Measurements from ENCODE around the gene THSD7A. TPM values are rescaled to one million over a fixed set of nuclear protein-coding genes. Genes with fewer than 3 reads are reported as not detected.

Gene THSD7A
- total and polyA plus RNA-seq, 2 of the 4 experiments (the other 2 are of a cell fraction), result 0.02 to 0.18 TPM

DNA sequence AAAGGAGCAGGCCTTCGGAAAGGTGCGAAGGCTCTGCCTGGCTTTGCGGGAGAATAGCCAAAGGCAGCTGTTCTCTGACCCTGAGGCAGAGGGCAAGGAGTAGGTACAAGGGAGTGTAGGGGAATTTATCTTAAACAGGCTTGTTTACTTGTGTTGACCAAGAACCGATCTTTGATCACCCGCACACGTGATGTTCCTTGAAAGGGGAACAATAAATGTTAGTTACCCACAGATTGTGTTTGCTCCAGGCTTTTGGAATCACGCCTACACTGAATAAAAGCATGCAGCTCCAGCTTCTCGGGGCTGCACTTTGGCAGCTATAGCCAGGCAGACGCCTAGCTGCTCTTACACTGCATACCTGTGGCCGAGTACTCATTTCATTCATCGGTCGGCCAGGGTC is 437.6 kb downstream of the THSD7A start:
- H3K4me2 ChIP-seq (ENCODE audit: low read depth, low read length), result no peak overlapping the region
- H3K56ac ChIP-seq (ENCODE audit: extremely low read depth, insufficient read depth, low read length), result no peak overlapping the region
- H3K18ac ChIP-seq (ENCODE audit: low read depth, low read length), result no peak overlapping the region
- H4K8ac ChIP-seq (ENCODE audit: low read depth in 2 of 2, low read length in 2 of 2), result no peak overlapping the region
- peaks cover 2% of the 10 kb centered on the region; the same call in 1 of the 2 replicates for H3K9me3 ChIP-seq (ENCODE audit: control insufficient read depth, insufficient read depth, low read length)
- ChIA-PET POLR2A (ENCODE audit: unreplicated experiment) (no interaction called here), CTCF (no interaction called here)
- H2BK120ac ChIP-seq (ENCODE audit: low read depth, low read length), result no peak overlapping the region
- H3K4me3 ChIP-seq (ENCODE audit: insufficient read depth, low read depth, low read length), result no peak overlapping the region
- no peaks in the 10 kb centered on the region for H3K9me1 ChIP-seq (ENCODE audit: insufficient read depth, low read length)
- H3K27ac ChIP-seq (ENCODE audit: insufficient read depth, low read length), result no peak overlapping the region
- no peaks in the 10 kb centered on the region for H4K20me1 ChIP-seq (ENCODE audit: insufficient read depth, low read length)
- no peaks in the 10 kb centered on the region for H3K4me1 ChIP-seq (ENCODE audit: control insufficient read depth, insufficient read depth, low read length)
- intact Hi-C loops (cut with micrococcal nuclease), result no loop called here
- no peak for ATAC-seq (ENCODE audit: low read depth)
- DNase-seq, result no peak
- H2BK20ac ChIP-seq (ENCODE audit: low read depth, low read length), result no peak overlapping the region
- H2BK15ac ChIP-seq (ENCODE audit: low read depth, low read length), result no peak overlapping the region
- H3K36me3 ChIP-seq (ENCODE audit: control insufficient read depth, insufficient read depth, low read length), result no peaks in the 10 kb centered on the region
- H4K5ac ChIP-seq (ENCODE audit: low read depth, low read length), result no peak overlapping the region
- H4K91ac ChIP-seq (ENCODE audit: insufficient read depth, low read depth, low read length), result no peak overlapping the region
- no peak overlapping the region for H3K9ac ChIP-seq (ENCODE audit: low read depth, low read length)
- no peak overlapping the region for H3K23ac ChIP-seq (ENCODE audit: low read depth, low read length)
- H3K4ac ChIP-seq (ENCODE audit: low read depth, low read length), result no peak overlapping the region
- no peak overlapping the region for H2AK5ac ChIP-seq (ENCODE audit: low read depth, low read length)
- no peak overlapping the region for H2AFZ ChIP-seq (replicated peaks; ENCODE audit: low read length, poor library complexity)
- H3K14ac ChIP-seq (replicated peaks; ENCODE audit: low read depth, low read length), result no peak overlapping the region
- BruUV-seq (replicated peaks), result no TSS peak
- WGBS, 2 experiments (ENCODE audit: extremely low coverage in 2 of 2, insufficient read length in 1 of 2), result 66% methylated on average over 8 of the region's 12 CpGs; no CpG with 5 or more reads in 1 of the 2 experiments
- no peaks in the 10 kb centered on the region for H3K79me1 ChIP-seq (ENCODE audit: low read depth in 1 of 2, low read length in 2 of 2)
- no peaks in the 10 kb centered on the region for H3K27me3 ChIP-seq (ENCODE audit: control insufficient read depth, insufficient read depth, low read length)
- TF ChIP-seq MAZ (IDR thresholded peaks at IDR 0.05; ENCODE audit: borderline replicate concordance, low read depth, low read length) (no peak), BHLHE40 (IDR thresholded peaks at IDR 0.05; ENCODE audit: low read depth, low read length) (no peak), CEBPB (IDR thresholded peaks at IDR 0.05; ENCODE audit: low read depth, low read length) (no peak), POLR2A (IDR thresholded peaks at IDR 0.05; ENCODE audit: low read depth, low read length) (no peak), RCOR1 (IDR thresholded peaks at IDR 0.05; ENCODE audit: insufficient replicate concordance, low read length) (no peak), RAD21 (IDR thresholded peaks at IDR 0.05; ENCODE audit: low read length) (no peak), CHD1 (IDR thresholded peaks at IDR 0.05; ENCODE audit: low read depth, low read length) (no peak), NFE2L2 (IDR thresholded peaks at IDR 0.05; ENCODE audit: low read depth, low read length) (no peak), FOS (IDR thresholded peaks at IDR 0.05; ENCODE audit: low read depth, low read length) (no peak), MXI1 (IDR thresholded peaks at IDR 0.05; ENCODE audit: borderline replicate concordance, low read depth, low read length) (no peak)
- TF ChIP-seq, protein P1, sequence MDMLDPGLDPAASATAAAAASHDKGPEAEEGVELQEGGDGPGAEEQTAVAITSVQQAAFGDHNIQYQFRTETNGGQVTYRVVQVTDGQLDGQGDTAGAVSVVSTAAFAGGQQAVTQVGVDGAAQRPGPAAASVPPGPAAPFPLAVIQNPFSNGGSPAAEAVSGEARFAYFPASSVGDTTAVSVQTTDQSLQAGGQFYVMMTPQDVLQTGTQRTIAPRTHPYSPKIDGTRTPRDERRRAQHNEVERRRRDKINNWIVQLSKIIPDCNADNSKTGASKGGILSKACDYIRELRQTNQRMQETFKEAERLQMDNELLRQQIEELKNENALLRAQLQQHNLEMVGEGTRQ (IDR thresholded peaks at IDR 0.05; ENCODE audit: low read depth, low read length), result no peak
- dilution Hi-C loops (cut with HindIII; ENCODE audit: low sequenced_read_pairs, unreplicated experiment), result no loop called here
- H2BK5ac ChIP-seq (ENCODE audit: low read depth, low read length, poor library complexity, severe bottlenecking), result no peak overlapping the region
- in situ Hi-C loops (cut with MboI; ENCODE audit: low sequenced_read_pairs), result no loop called here
- no peak overlapping the region for H2AK9ac ChIP-seq (replicated peaks; ENCODE audit: low read depth, low read length, poor library complexity)

All from IMR-90 (cell line).